Liver (tissue), 9 donors: ENCODE measurements around the gene FZR1. TPM values are rescaled to one million over a fixed set of nuclear protein-coding genes. Genes with fewer than 3 reads are reported as not detected.

Source experiments
- DNase-seq: peaks from one replicate; pipeline ENCODE4 v3.0.0-alpha.2; 2017; ENCODE audit warnings: low spot score
- H3K27ac ChIP-seq, 2 donors: one replicate each; pipeline ENCODE4 v1.7.0; 2013; ENCODE audit warnings: inconsistent platforms in 2 of 2, low read length in 2 of 2, control low read depth in 1 of 2, low read depth in 1 of 2, mild to moderate bottlenecking in 1 of 2
- H3K27me3 ChIP-seq, 4 donors: one replicate each; pipeline versions ENCODE4 v1.6.1 to v1.7.0; 2013; ENCODE audit warnings: low read length in 3 of 4, inconsistent platforms in 1 of 4, mild to moderate bottlenecking in 1 of 4, moderate library complexity in 1 of 4; ENCODE audit not compliant: control insufficient read depth in 4 of 4, insufficient read depth in 4 of 4
- H3K36me3 ChIP-seq, 4 donors: one replicate each; pipeline versions ENCODE4 v1.6.1 to v1.7.0; 2013; ENCODE audit warnings: low read length in 3 of 4, mild to moderate bottlenecking in 3 of 4, low read depth in 1 of 4, moderate library complexity in 1 of 4; ENCODE audit not compliant: control insufficient read depth in 4 of 4, insufficient read depth in 3 of 4
- H3K4me1 ChIP-seq, 4 donors: one replicate each; pipeline versions ENCODE4 v1.6.1 to v1.7.0; 2013; ENCODE audit warnings: low read length in 3 of 4, mild to moderate bottlenecking in 3 of 4, moderate library complexity in 1 of 4; ENCODE audit not compliant: control insufficient read depth in 4 of 4, insufficient read depth in 4 of 4
- H3K4me3 ChIP-seq, 3 donors: one replicate each; pipeline versions ENCODE4 v1.6.1 to v1.7.0; 2013; ENCODE audit warnings: low read length in 3 of 3, control low read depth in 1 of 3, low read depth in 1 of 3, mild to moderate bottlenecking in 1 of 3
- H3K9ac ChIP-seq, 2 donors: one replicate each; pipeline ENCODE4 v1.7.0; 2013; ENCODE audit warnings: low read length in 2 of 2, mild to moderate bottlenecking in 2 of 2, moderate library complexity in 2 of 2, control low read depth in 1 of 2, low read depth in 1 of 2
- H3K9me3 ChIP-seq, 4 donors: one replicate each; pipeline versions ENCODE4 v1.6.1 to v1.7.0; 2013; ENCODE audit warnings: low read length in 3 of 4; ENCODE audit not compliant: control insufficient read depth in 4 of 4
- ATF3 ChIP-seq: IDR thresholded peaks from 2 replicates; pipeline ENCODE4 v1.6.1; 2016; ENCODE audit warnings: antibody characterized with exemption
- CTCF ChIP-seq: fragments of 150-350 bp; IDR thresholded peaks from 2 replicates; pipeline ENCODE4 v1.5.1; 2017; ENCODE audit warnings: improper control_type of control experiment, low read depth, low read length; ENCODE audit not compliant: missing input control
- EGR1 ChIP-seq, 2 donors: IDR thresholded peaks; 2 replicates each; pipeline ENCODE4 v1.6.1; 2016 to 2018; ENCODE audit warnings: antibody characterized with exemption in 2 of 2, low read depth in 2 of 2
- FOXA2 ChIP-seq: IDR thresholded peaks from 2 replicates; pipeline ENCODE4 v1.6.1; 2016; ENCODE audit warnings: antibody characterized with exemption
- GABPA ChIP-seq, 2 donors: IDR thresholded peaks in 1 of 2; conservative IDR thresholded peaks in 1 of 2; 2 replicates each; pipeline ENCODE4 v1.6.1; 2016; ENCODE audit warnings: antibody characterized with exemption in 2 of 2, mild to moderate bottlenecking in 1 of 2, moderate library complexity in 1 of 2
- HNF4A ChIP-seq, 2 donors: conservative IDR thresholded peaks; 2 replicates each; pipeline ENCODE4 v1.6.1; 2016; ENCODE audit warnings: antibody characterized with exemption in 2 of 2, mild to moderate bottlenecking in 2 of 2
- HNF4G ChIP-seq: IDR thresholded peaks from 2 replicates; pipeline ENCODE4 v1.6.1; 2016; ENCODE audit warnings: antibody characterized with exemption
- JUND ChIP-seq, 2 donors: IDR thresholded peaks; 2 replicates each; pipeline ENCODE4 v1.6.1; 2016; ENCODE audit warnings: antibody characterized with exemption in 2 of 2
- MAX ChIP-seq: IDR thresholded peaks from 2 replicates; pipeline ENCODE4 v1.6.1; 2016; ENCODE audit warnings: antibody characterized with exemption
- NR2F2 ChIP-seq: IDR thresholded peaks from 2 replicates; pipeline ENCODE4 v1.6.1; 2016; ENCODE audit warnings: antibody characterized with exemption
- RAD21 ChIP-seq, 2 donors: IDR thresholded peaks; 2 replicates each; pipeline ENCODE4 v1.6.1; 2016; ENCODE audit warnings: antibody characterized with exemption in 2 of 2, mild to moderate bottlenecking in 2 of 2
- REST ChIP-seq: IDR thresholded peaks from 2 replicates; pipeline ENCODE4 v1.6.1; 2016; ENCODE audit warnings: antibody characterized with exemption, mild to moderate bottlenecking
- RXRA ChIP-seq, 2 donors: IDR thresholded peaks; 2 replicates each; pipeline ENCODE4 v1.6.1; 2017 to 2018; ENCODE audit warnings: antibody characterized with exemption in 2 of 2, mild to moderate bottlenecking in 1 of 2
- TAF1 ChIP-seq: conservative IDR thresholded peaks from 2 replicates; pipeline ENCODE4 v1.6.1; 2016; ENCODE audit warnings: antibody characterized with exemption, mild to moderate bottlenecking
- YY1 ChIP-seq: IDR thresholded peaks from 2 replicates; pipeline ENCODE4 v1.6.1; 2016; ENCODE audit warnings: antibody characterized with exemption, mild to moderate bottlenecking
- ZBTB33 ChIP-seq: IDR thresholded peaks from 2 replicates; pipeline ENCODE4 v1.6.1; 2016; ENCODE audit warnings: antibody characterized with exemption
- WGBS: extraction: QIAGEN DNeasy Blood & Tissue Kit; methylation state at CpG from one replicate; pipeline ENCODE4 v1.1.7; 2013; 5-methylcytosine and 5-hydroxymethylcytosine counted together
- polyA plus RNA-seq, 2 donors: library from polyadenylated mRNA; stranded (reverse) in 1 of 2; unstranded in 1 of 2; fragments of 200-250 nt in 1 of 2; fragments of >200 nt in 1 of 2; fragmentation: Nextera tagmentation in 1 of 2; extraction: Ambion mirVana in 1 of 2; gene quantifications; one replicate each; pipeline versions ENCODE4 v1.2.1 to v1.2.3, GENCODE V29; 2013 to 2015
- total RNA-seq, 2 donors: library from RNA; depleted of rRNA; stranded (reverse); fragments of >200 nt; gene quantifications; one replicate each; pipeline ENCODE4 v1.2.3, GENCODE V29; 2014
- donor health status: healthy.
- donor health status: healthy.
- donor health status: healthy.
- donor health status: healthy.
- donor health status: healthy.

FZR1 gene
- total and polyA plus RNA-seq, 4 donors: 17.0 to 27.3 (median 20.3) TPM

GRCh38 chr19:3586127-3586626 lies 80.1 kb downstream of the FZR1 start:
- H3K27me3 ChIP-seq: no peaks in the 10 kb centered on the region
- DNase-seq: no peak
- no peaks in the 10 kb centered on the region for H3K4me1 ChIP-seq
- TF ChIP-seq HNF4G (no peak), RAD21 (IDR thresholded peaks at IDR 0.05) (peak; percentile 43 to 51), REST (no peak), TAF1 (no peak), JUND (IDR thresholded peaks at IDR 0.05) (no peak), YY1 (no peak), EGR1 (IDR thresholded peaks at IDR 0.05; ENCODE audit: low read depth in 2 of 2) (no peak), RXRA (IDR thresholded peaks at IDR 0.05) (no peak), MAX (no peak), HNF4A (conservative IDR thresholded peaks at IDR 0.05) (no peak), CTCF (peak; percentile 24)
- H3K9me3 ChIP-seq: no peaks in the 10 kb centered on the region
- no peaks in the 10 kb centered on the region for H3K36me3 ChIP-seq
- no peak overlapping the region for H3K9ac ChIP-seq
- H3K4me3 ChIP-seq: peak overlapping the region in 1 of 3 donors; percentile 43
- 24% methylated on average over 16 of the region's 16 CpGs for WGBS
- no peak overlapping the region for H3K27ac ChIP-seq

- Histone ChIP-seq H3K4me1 (peaks cover 0 to under 1% (median under 1%) of the 10 kb centered on the region in 4 donors), H3K4me3 (no peak overlapping the region), H3K27ac (no peak overlapping the region), H3K9ac (no peak overlapping the region), H3K36me3 (no peaks in the 10 kb centered on the region), H3K27me3 (no peaks in the 10 kb centered on the region), H3K9me3 (no peaks in the 10 kb centered on the region)
- no peak for DNase-seq
- whole genome bisulfite sequencing: 63% methylated on average over 31 of the region's 31 CpGs
- no peak for TF ChIP-seq FOXA2
- TF ChIP-seq GABPA (IDR thresholded peaks at IDR 0.05 in 1 of 2, conservative IDR thresholded peaks at IDR 0.05 in 1 of 2): no peak
- no peak for TF ChIP-seq NR2F2
- no peak for TF ChIP-seq EGR1 (IDR thresholded peaks at IDR 0.05; ENCODE audit: low read depth in 2 of 2)
- TF ChIP-seq RAD21 (IDR thresholded peaks at IDR 0.05): no peak
- TF ChIP-seq ZBTB33: no peak
- no peak for TF ChIP-seq MAX
- TF ChIP-seq ATF3: no peak
- no peak for TF ChIP-seq CTCF
- TF ChIP-seq YY1: no peak
- TF ChIP-seq HNF4G: no peak
- no peak for TF ChIP-seq RXRA (IDR thresholded peaks at IDR 0.05)
- TF ChIP-seq JUND (IDR thresholded peaks at IDR 0.05): no peak
Measured at GRCh38 chr19:3586707-3587346, 80.7 kb downstream of the FZR1 start.
